Cardiac muscle cell (in vitro differentiated cells and primary cell): ENCODE results near the gene TMEM88. TPM values are rescaled to one million over a fixed set of nuclear protein-coding genes. Genes with fewer than 3 reads are reported as not detected.

Experiments
- DNase-seq, 2 donors: peaks; one replicate each; pipeline versions ENCODE4 v3.0.0 to v3.0.0-alpha.2; 2010 to 2017; ENCODE audit warnings: low read depth in 1 of 2, low spot score in 1 of 2
- H3K27ac ChIP-seq: fragments of 200-600 bp; sonication (generic); 2 replicates; pipeline ENCODE4 v1.5.1; 2016
- H3K27me3 ChIP-seq: fragments of 200-600 bp; sonication (generic); 2 replicates; pipeline ENCODE4 v1.6.0; 2016; ENCODE audit warnings: control low read depth
- H3K36me3 ChIP-seq: fragments of 200-600 bp; sonication (generic); 2 replicates; pipeline ENCODE4 v1.5.1; 2016; ENCODE audit warnings: control low read depth
- H3K4me1 ChIP-seq: fragments of 200-600 bp; sonication (generic); 2 replicates; pipeline ENCODE4 v1.8.1; 2017; ENCODE audit warnings: low read depth, mild to moderate bottlenecking, mixed run types
- H3K4me3 ChIP-seq: fragments of 200-600 bp; sonication (generic); 2 replicates; pipeline ENCODE4 v1.5.1; 2016; ENCODE audit warnings: mild to moderate bottlenecking
- H3K9me3 ChIP-seq: fragments of 200-600 bp; sonication (generic); 2 replicates; pipeline ENCODE4 v1.5.1; 2017; ENCODE audit warnings: low read depth, mild to moderate bottlenecking, control low read depth
- polyA plus RNA-seq: library from polyadenylated mRNA; unstranded; fragments of >200 nt; fragmentation: Nextera tagmentation; extraction: Ambion mirVana; gene quantifications from 2 replicates; pipeline ENCODE4 v1.2.1, GENCODE V29; 2016
- total RNA-seq: library from RNA; depleted of rRNA; stranded (reverse); fragments of >200 nt; gene quantifications from 2 replicates; pipeline ENCODE4 v1.2.3, GENCODE V29; 2016
- TF ChIP-seq, protein P1 (sequence below): IDR thresholded peaks from 2 replicates; pipeline ENCODE4 v1.5.1; 2012; ENCODE audit warnings: low read depth, mild to moderate bottlenecking, low read length

The TMEM88 gene
- total and polyA plus RNA-seq, 2 experiments from 2014 or later: 27.4 to 66.1 TPM

DNA sequence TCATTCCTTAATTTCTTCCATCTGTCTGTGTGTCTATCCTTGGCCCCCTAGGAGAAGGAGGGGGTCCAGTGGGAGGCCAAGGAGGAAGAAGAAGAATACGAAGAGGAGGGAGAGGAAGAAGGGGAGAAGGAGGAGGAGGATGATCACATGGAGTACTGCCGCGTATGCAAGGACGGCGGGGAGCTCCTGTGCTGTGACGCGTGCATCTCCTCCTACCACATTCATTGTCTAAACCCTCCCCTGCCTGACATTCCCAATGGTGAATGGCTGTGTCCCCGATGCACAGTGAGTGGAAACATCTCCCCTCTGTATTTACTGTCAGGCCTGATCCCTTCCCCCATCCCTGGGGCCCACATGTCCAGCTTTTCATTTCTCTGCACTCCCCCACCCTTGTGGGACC, 40.0 kb downstream of the TMEM88 start:
- Histone ChIP-seq H3K27me3 (no peaks in the 10 kb centered on the region), H3K4me1 (peaks cover 2% of the 10 kb centered on the region), H3K4me3 (no peak overlapping the region), H3K27ac (no peak overlapping the region), H3K36me3 (peaks cover 21% of the 10 kb centered on the region), H3K9me3 (no peaks in the 10 kb centered on the region)
- DNase-seq: no peak
- TF ChIP-seq, protein P1, sequence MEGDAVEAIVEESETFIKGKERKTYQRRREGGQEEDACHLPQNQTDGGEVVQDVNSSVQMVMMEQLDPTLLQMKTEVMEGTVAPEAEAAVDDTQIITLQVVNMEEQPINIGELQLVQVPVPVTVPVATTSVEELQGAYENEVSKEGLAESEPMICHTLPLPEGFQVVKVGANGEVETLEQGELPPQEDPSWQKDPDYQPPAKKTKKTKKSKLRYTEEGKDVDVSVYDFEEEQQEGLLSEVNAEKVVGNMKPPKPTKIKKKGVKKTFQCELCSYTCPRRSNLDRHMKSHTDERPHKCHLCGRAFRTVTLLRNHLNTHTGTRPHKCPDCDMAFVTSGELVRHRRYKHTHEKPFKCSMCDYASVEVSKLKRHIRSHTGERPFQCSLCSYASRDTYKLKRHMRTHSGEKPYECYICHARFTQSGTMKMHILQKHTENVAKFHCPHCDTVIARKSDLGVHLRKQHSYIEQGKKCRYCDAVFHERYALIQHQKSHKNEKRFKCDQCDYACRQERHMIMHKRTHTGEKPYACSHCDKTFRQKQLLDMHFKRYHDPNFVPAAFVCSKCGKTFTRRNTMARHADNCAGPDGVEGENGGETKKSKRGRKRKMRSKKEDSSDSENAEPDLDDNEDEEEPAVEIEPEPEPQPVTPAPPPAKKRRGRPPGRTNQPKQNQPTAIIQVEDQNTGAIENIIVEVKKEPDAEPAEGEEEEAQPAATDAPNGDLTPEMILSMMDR: no peak

- no peaks in the 10 kb centered on the region for H3K9me3 ChIP-seq
- no peak for DNase-seq
- H3K4me3 ChIP-seq: no peak overlapping the region
- no peak overlapping the region for H3K27ac ChIP-seq
- TF ChIP-seq, protein P1: no peak
- H3K4me1 ChIP-seq: no peaks in the 10 kb centered on the region
- peaks cover 16% of the 10 kb centered on the region for H3K36me3 ChIP-seq
- H3K27me3 ChIP-seq: no peaks in the 10 kb centered on the region
Measured at GRCh38 chr17:7897090-7897489, 42.2 kb downstream of the TMEM88 start.

DNA sequence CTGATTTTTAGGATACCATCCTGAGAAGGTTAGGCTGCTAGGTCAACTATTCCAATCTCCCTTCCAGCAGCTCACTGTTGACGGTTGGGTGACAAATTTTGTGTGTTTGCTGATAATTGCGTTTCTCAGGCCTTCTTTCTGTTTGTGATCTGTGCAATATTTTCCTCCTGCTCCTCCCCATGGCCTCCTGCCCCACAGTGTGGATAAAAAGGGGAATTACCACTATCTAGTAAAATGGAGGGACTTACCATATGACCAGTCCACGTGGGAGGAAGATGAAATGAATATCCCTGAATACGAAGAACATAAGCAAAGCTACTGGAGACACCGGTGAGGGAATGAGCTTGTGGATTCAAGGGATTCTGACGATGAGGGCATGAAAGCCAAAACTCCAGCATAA, 42.9 kb downstream of the TMEM88 start:
- H3K27me3 ChIP-seq: no peaks in the 10 kb centered on the region
- TF ChIP-seq, protein P1: peak; percentile 53
- peaks cover 17% of the 10 kb centered on the region for H3K36me3 ChIP-seq
- no peaks in the 10 kb centered on the region for H3K9me3 ChIP-seq
- no peak overlapping the region for H3K27ac ChIP-seq
- no peaks in the 10 kb centered on the region for H3K4me1 ChIP-seq
- no peak overlapping the region for H3K4me3 ChIP-seq
- DNase-seq: peak; percentile 29 to 77

- Histone ChIP-seq H3K4me3 (no peak overlapping the region), H3K4me1 (no peaks in the 10 kb centered on the region), H3K9me3 (no peaks in the 10 kb centered on the region), H3K36me3 (peaks cover 26% of the 10 kb centered on the region), H3K27ac (no peak overlapping the region), H3K27me3 (no peaks in the 10 kb centered on the region)
- TF ChIP-seq, protein P1: no peak
- no peak for DNase-seq
Measured at GRCh38 chr17:7903154-7904103, 48.6 kb downstream of the TMEM88 start.

Other genes with a start within 250 kb of the TMEM88 start
- gene FXR2, start 240.2 kb upstream of the TMEM88 start, total RNA-seq: 65.0 and 69.2 TPM in 2 replicates
- gene FXR2, start 240.2 kb upstream of the TMEM88 start, polyA plus RNA-seq: 60.5 and 65.5 TPM in 2 replicates
- gene SAT2, start 227.2 kb upstream of the TMEM88 start, total RNA-seq: 130 and 143 TPM in 2 replicates
- gene SAT2, start 227.2 kb upstream of the TMEM88 start, polyA plus RNA-seq: 142 and 148 TPM in 2 replicates
- gene SHBG, start 224.9 kb upstream of the TMEM88 start, total RNA-seq: 2.2 and 2.8 TPM in 2 replicates
- gene SHBG, start 224.9 kb upstream of the TMEM88 start, polyA plus RNA-seq: 3.9 and 5.6 TPM in 2 replicates
- 26.2 and 34.6 TPM in 2 replicates for gene ATP1B2, start 204.1 kb upstream of the TMEM88 start, total RNA-seq
- gene ATP1B2, start 204.1 kb upstream of the TMEM88 start, polyA plus RNA-seq: 157 TPM in 2 replicates
- 28.9 and 30.9 TPM in 2 replicates for gene TP53, start 167.6 kb upstream of the TMEM88 start, total RNA-seq
- gene TP53, start 167.6 kb upstream of the TMEM88 start, polyA plus RNA-seq: 19.4 and 25.4 TPM in 2 replicates
- 11.5 and 12.0 TPM in 2 replicates for gene WRAP53, start 166.6 kb upstream of the TMEM88 start, total RNA-seq
- 17.2 and 23.0 TPM in 2 replicates for gene WRAP53, start 166.6 kb upstream of the TMEM88 start, polyA plus RNA-seq
- 60.2 and 70.3 TPM in 2 replicates for gene EFNB3, start 149.9 kb upstream of the TMEM88 start, total RNA-seq
- 72.0 and 86.9 TPM in 2 replicates for gene EFNB3, start 149.9 kb upstream of the TMEM88 start, polyA plus RNA-seq
- 0.88 and 3.0 TPM in 2 replicates for gene DNAH2, start 137.3 kb upstream of the TMEM88 start, total RNA-seq
- 0.42 and 0.77 TPM in 2 replicates for gene DNAH2, start 137.3 kb upstream of the TMEM88 start, polyA plus RNA-seq
- gene KDM6B, start 20.8 kb upstream of the TMEM88 start, total RNA-seq: 11.1 and 20.8 TPM in 2 replicates
- gene KDM6B, start 20.8 kb upstream of the TMEM88 start, polyA plus RNA-seq: 9.0 and 9.7 TPM in 2 replicates
- gene NAA38, start 2.5 kb downstream of the TMEM88 start, total RNA-seq: 107 and 130 TPM in 2 replicates
- gene NAA38, start 2.5 kb downstream of the TMEM88 start, polyA plus RNA-seq: 158 and 168 TPM in 2 replicates
- gene CYB5D1, start 2.9 kb downstream of the TMEM88 start, total RNA-seq: 14.0 and 14.3 TPM in 2 replicates
- 10.7 and 13.7 TPM in 2 replicates for gene CYB5D1, start 2.9 kb downstream of the TMEM88 start, polyA plus RNA-seq
- gene CHD3, start 33.7 kb downstream of the TMEM88 start, total RNA-seq: 40.2 and 64.7 TPM in 2 replicates
- gene CHD3, start 33.7 kb downstream of the TMEM88 start, polyA plus RNA-seq: 15.9 and 19.7 TPM in 2 replicates
- 20.3 and 26.1 TPM in 2 replicates for gene RNF227, start 61.2 kb downstream of the TMEM88 start, total RNA-seq
- 5.2 and 5.8 TPM in 2 replicates for gene RNF227, start 61.2 kb downstream of the TMEM88 start, polyA plus RNA-seq
- 1.8 and 3.3 TPM in 2 replicates for gene KCNAB3, start 74.8 kb downstream of the TMEM88 start, total RNA-seq
- 1.3 and 1.4 TPM in 2 replicates for gene KCNAB3, start 74.8 kb downstream of the TMEM88 start, polyA plus RNA-seq
- gene TRAPPC1, start 76.9 kb downstream of the TMEM88 start, total RNA-seq: 92.0 and 110 TPM in 2 replicates
- 340 and 386 TPM in 2 replicates for gene TRAPPC1, start 76.9 kb downstream of the TMEM88 start, polyA plus RNA-seq
- gene CNTROB, start 77.1 kb downstream of the TMEM88 start, total RNA-seq: 19.6 and 42.6 TPM in 2 replicates
- gene CNTROB, start 77.1 kb downstream of the TMEM88 start, polyA plus RNA-seq: 23.1 and 44.0 TPM in 2 replicates
- 1.1 TPM in 1 of 2 replicates, not detected in the other for gene GUCY2D, start 147.5 kb downstream of the TMEM88 start, total RNA-seq
- 0.54 and 3.7 TPM in 2 replicates for gene GUCY2D, start 147.5 kb downstream of the TMEM88 start, polyA plus RNA-seq
- 0.18 and 0.33 TPM in 2 replicates for gene ALOX15B, start 184.0 kb downstream of the TMEM88 start, total RNA-seq
- gene ALOX15B, start 184.0 kb downstream of the TMEM88 start, polyA plus RNA-seq: 0.12 TPM in 1 of 2 replicates, not detected in the other
- gene ALOX12B, start 232.7 kb downstream of the TMEM88 start, total RNA-seq: 0.42 and 1.6 TPM in 2 replicates
- 2.1 and 2.3 TPM in 2 replicates for gene ALOX12B, start 232.7 kb downstream of the TMEM88 start, polyA plus RNA-seq